PFSK-1 (cell line): Measurements from ENCODE around the gene BUD31.

Experiments used
- FOXP2 ChIP-seq: optimal IDR thresholded peaks from 2 replicates; pipeline ENCODE3; 2011; ENCODE audit warnings: borderline replicate concordance, control low read depth, inconsistent platforms; ENCODE audit not compliant: insufficient read depth; ENCODE audit errors: extremely low read length, extremely low read depth
- POLR2AphosphoS5 ChIP-seq: IDR thresholded peaks from 2 replicates; pipeline ENCODE4 v1.6.1; 2012; ENCODE audit warnings: low read depth, mild to moderate bottlenecking, control low read depth, low read length, moderate library complexity
- SIN3A ChIP-seq: IDR thresholded peaks from 2 replicates; pipeline ENCODE4 v1.6.1; 2012; ENCODE audit warnings: mild to moderate bottlenecking, low read length, moderate library complexity, borderline replicate concordance; ENCODE audit not compliant: insufficient read depth
- TAF1 ChIP-seq: IDR thresholded peaks from 2 replicates; pipeline ENCODE4 v1.6.1; 2012; ENCODE audit warnings: low read length, control low read depth, borderline replicate concordance; ENCODE audit not compliant: insufficient read depth
- TF ChIP-seq, protein P1 (sequence below), 2 experiments: IDR thresholded peaks; 2 replicates each; pipeline versions ENCODE4 v1.6.1 to v1.8.0; 2011 to 2012; ENCODE audit warnings: low read depth in 2 of 2, low read length in 2 of 2, control low read depth in 1 of 2, inconsistent platforms in 1 of 2, mild to moderate bottlenecking in 1 of 2, moderate library complexity in 1 of 2; ENCODE audit not compliant: insufficient read depth in 1 of 2

The BUD31 gene

GRCh38 chr7:99410635-99411034, 1.9 kb downstream of the BUD31 start:
- TF ChIP-seq SIN3A (no peak), FOXP2 (no peak), TAF1 (no peak), POLR2AphosphoS5 (no peak)
- TF ChIP-seq, protein P1, sequence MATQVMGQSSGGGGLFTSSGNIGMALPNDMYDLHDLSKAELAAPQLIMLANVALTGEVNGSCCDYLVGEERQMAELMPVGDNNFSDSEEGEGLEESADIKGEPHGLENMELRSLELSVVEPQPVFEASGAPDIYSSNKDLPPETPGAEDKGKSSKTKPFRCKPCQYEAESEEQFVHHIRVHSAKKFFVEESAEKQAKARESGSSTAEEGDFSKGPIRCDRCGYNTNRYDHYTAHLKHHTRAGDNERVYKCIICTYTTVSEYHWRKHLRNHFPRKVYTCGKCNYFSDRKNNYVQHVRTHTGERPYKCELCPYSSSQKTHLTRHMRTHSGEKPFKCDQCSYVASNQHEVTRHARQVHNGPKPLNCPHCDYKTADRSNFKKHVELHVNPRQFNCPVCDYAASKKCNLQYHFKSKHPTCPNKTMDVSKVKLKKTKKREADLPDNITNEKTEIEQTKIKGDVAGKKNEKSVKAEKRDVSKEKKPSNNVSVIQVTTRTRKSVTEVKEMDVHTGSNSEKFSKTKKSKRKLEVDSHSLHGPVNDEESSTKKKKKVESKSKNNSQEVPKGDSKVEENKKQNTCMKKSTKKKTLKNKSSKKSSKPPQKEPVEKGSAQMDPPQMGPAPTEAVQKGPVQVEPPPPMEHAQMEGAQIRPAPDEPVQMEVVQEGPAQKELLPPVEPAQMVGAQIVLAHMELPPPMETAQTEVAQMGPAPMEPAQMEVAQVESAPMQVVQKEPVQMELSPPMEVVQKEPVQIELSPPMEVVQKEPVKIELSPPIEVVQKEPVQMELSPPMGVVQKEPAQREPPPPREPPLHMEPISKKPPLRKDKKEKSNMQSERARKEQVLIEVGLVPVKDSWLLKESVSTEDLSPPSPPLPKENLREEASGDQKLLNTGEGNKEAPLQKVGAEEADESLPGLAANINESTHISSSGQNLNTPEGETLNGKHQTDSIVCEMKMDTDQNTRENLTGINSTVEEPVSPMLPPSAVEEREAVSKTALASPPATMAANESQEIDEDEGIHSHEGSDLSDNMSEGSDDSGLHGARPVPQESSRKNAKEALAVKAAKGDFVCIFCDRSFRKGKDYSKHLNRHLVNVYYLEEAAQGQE (IDR thresholded peaks at IDR 0.05; ENCODE audit: insufficient read depth in 1 of 2, low read depth in 2 of 2, low read length in 2 of 2): no peak

DNA sequence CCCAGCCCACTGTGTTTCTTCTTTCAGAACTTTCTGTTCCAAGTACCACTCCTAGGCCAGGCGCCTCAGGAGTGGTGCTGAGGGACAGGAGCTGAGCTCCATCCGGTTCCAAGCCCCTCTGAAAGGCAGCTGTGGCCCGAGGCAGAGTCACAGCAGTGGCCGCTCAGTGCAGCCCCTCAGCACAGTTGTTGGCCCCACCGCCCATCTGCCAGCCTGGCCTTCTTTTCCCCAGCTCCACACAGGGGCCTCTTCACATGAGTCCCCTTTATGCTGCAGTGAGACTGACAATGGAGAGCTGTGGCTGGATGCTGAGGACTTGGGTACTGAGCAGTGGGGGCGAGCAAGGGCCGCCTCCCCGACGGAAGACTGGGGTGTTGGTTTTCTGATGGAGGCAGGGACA, 9.5 kb downstream of the BUD31 start:
- TF ChIP-seq FOXP2 (no peak), POLR2AphosphoS5 (no peak; the same call in 1 of the 2 replicates), TAF1 (no peak), SIN3A (no peak)
- TF ChIP-seq, protein P1 (IDR thresholded peaks at IDR 0.05; ENCODE audit: insufficient read depth in 1 of 2, low read depth in 2 of 2, low read length in 2 of 2): no peak

- TF ChIP-seq POLR2AphosphoS5 (no peak), TAF1 (no peak), SIN3A (no peak), FOXP2 (no peak)
- TF ChIP-seq, protein P1 (IDR thresholded peaks at IDR 0.05; ENCODE audit: insufficient read depth in 1 of 2, low read depth in 2 of 2, low read length in 2 of 2): no peak
Observed at GRCh38 chr7:99419323-99420021, 10.7 kb downstream of the BUD31 start.

DNA sequence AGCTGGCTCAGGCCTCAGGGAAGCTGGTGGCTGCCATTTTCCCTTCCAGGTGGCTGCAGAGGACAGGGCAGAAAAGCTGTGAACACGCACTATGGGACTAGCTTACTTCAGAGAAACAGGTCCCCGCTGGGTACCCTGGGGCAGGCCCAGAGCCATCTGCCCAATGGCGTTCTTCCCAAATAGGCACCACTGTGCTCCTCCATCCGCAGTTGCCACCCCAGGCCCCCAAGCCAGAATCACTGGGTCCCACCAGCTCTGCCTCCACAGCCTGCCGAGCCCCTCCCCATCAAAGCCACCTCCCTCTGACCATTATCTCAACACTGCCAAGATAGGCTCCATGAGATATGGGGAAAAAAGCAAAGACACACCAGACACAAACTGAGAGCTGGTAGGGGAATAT, 11.4 kb downstream of the BUD31 start:
- no peak for TF ChIP-seq POLR2AphosphoS5
- TF ChIP-seq, protein P1 (IDR thresholded peaks at IDR 0.05; ENCODE audit: insufficient read depth in 1 of 2, low read depth in 2 of 2, low read length in 2 of 2): no peak
- no peak for TF ChIP-seq SIN3A
- no peak for TF ChIP-seq FOXP2
- TF ChIP-seq TAF1: no peak
